Spleen (tissue), 11 donors: ENCODE measurements around the gene FARP1. TPM values are rescaled to one million over a fixed set of nuclear protein-coding genes. Genes with fewer than 3 reads are reported as not detected.
"Not testable (repeated sequence)": the region's sequence is repeated elsewhere in the genome, so short reads cannot be mapped to it uniquely, and the experiment has no call there.

ENCODE experiments used
- DNase-seq: peaks from one replicate; pipeline ENCODE4 v3.0.0-alpha.2; 2020
- H3K27ac ChIP-seq, 8 donors: fragments of 200-600 bp; sonication (generic) in 7 of 8; 1 replicate in 4 of 8; 2 replicates in 4 of 8; pipeline versions ENCODE4 v1.5.0 to v1.8.0; 2016 to 2021; ENCODE audit warnings: inconsistent platforms in 4 of 8, mild to moderate bottlenecking in 4 of 8, moderate library complexity in 1 of 8
- H3K27me3 ChIP-seq, 7 donors: fragments of 200-600 bp; sonication (generic) in 6 of 7; replicated peaks in 1 of 7; 1 replicate in 4 of 7; 2 replicates in 3 of 7; pipeline versions ENCODE4 v1.5.0 to v1.8.0; 2016 to 2021; ENCODE audit warnings: inconsistent platforms in 3 of 7, mild to moderate bottlenecking in 1 of 7
- H3K36me3 ChIP-seq, 6 donors: fragments of 200-600 bp; sonication (generic) in 5 of 6; 1 replicate in 4 of 6; 2 replicates in 2 of 6; pipeline versions ENCODE4 v1.5.0 to v1.8.0; 2016 to 2021; ENCODE audit warnings: inconsistent platforms in 2 of 6
- H3K4me1 ChIP-seq, 6 donors: fragments of 200-600 bp; sonication (generic) in 5 of 6; 1 replicate in 3 of 6; 2 replicates in 3 of 6; pipeline versions ENCODE4 v1.5.0 to v1.8.0; 2016 to 2021; ENCODE audit warnings: inconsistent platforms in 3 of 6
- H3K4me3 ChIP-seq, 8 donors: fragments of 200-600 bp; sonication (generic) in 7 of 8; 1 replicate in 4 of 8; 2 replicates in 4 of 8; pipeline versions ENCODE4 v1.5.0 to v1.8.0; 2016 to 2021; ENCODE audit warnings: inconsistent platforms in 4 of 8, mild to moderate bottlenecking in 4 of 8, moderate library complexity in 2 of 8
- H3K9me3 ChIP-seq, 8 donors: fragments of 200-600 bp; sonication (generic) in 7 of 8; 1 replicate in 4 of 8; 2 replicates in 4 of 8; pipeline versions ENCODE4 v1.5.0 to v1.8.0; 2016 to 2021; ENCODE audit warnings: inconsistent platforms in 4 of 8
- POLR2A ChIP-seq, 3 donors: fragments of 450-650 bp; IDR thresholded peaks; one replicate each; pipeline ENCODE4 v1.5.1; 2017; ENCODE audit warnings: antibody characterized with exemption in 3 of 3, mild to moderate bottlenecking in 1 of 3
- POLR2AphosphoS5 ChIP-seq, 3 donors: sonication (generic); formaldehyde crosslinking; IDR thresholded peaks; one replicate each; pipeline ENCODE4 v1.5.1; 2017; ENCODE audit warnings: antibody characterized with exemption in 3 of 3
- WGBS, 5 donors: extraction: QIAGEN DNeasy Blood & Tissue Kit in 3 of 5; methylation state at CpG; one replicate each; pipeline versions ENCODE4 v1.1.5 to v1.1.7; 2013 to 2018; 5-methylcytosine and 5-hydroxymethylcytosine counted together
- intact Hi-C: fragments of 100-400 bp; cut with DNase I; formaldehyde crosslinking; loops from one replicate; pipeline ENCODE4 v1.15.0; 2023; ENCODE audit warnings: low total_unique reads
- polyA plus RNA-seq, 3 donors: library from polyadenylated mRNA; stranded (reverse); fragments of 200-250 nt; gene quantifications; one replicate each; pipeline ENCODE4 v1.2.1, GENCODE V29; 2013
- total RNA-seq, 7 donors: library from RNA; depleted of rRNA in 3 of 7; stranded (reverse); fragments of >200 nt in 3 of 7; fragmentation: NEBNext Ultra II Directional in 4 of 7; extraction: Animal tissue kit (Norgen Biotek cat#: 25700) in 4 of 7; gene quantifications; one replicate each; pipeline versions ENCODE4 v1.1.0 to v1.2.1, GENCODE V29; 2016 to 2021
- TF ChIP-seq, protein P1 (sequence below), 11 experiments: fragments of 200-600 bp in 7 of 11; fragments of 450-650 bp in 4 of 11; sonication (generic) in 4 of 11; IDR thresholded peaks in 8 of 11; conservative IDR thresholded peaks in 3 of 11; 1 replicate in 7 of 11; 2 replicates in 4 of 11; pipeline versions ENCODE4 v1.4.0 to v1.8.0; 2016 to 2021; ENCODE audit warnings: antibody characterized with exemption in 11 of 11, inconsistent platforms in 4 of 11, mild to moderate bottlenecking in 1 of 11
- donor health status: healthy with polysubstance abuse.
- donor health status: DM: no; HTN: no; CAD: no; lungs with moderate emphysema.
- donor health status: DM: no; HTN: no; CAD: no.
- donor health status: Bipolar disorder and iron deficiency.
- donor health status: healthy.
- donor health status: DM: no; HTN: no; CAD: no.
- donor health status: DM: yes; HTN: yes; CAD: no.

FARP1 gene
- total and polyA plus RNA-seq, 10 donors = 3.7 to 60.9 (median 33.0) TPM

DNA sequence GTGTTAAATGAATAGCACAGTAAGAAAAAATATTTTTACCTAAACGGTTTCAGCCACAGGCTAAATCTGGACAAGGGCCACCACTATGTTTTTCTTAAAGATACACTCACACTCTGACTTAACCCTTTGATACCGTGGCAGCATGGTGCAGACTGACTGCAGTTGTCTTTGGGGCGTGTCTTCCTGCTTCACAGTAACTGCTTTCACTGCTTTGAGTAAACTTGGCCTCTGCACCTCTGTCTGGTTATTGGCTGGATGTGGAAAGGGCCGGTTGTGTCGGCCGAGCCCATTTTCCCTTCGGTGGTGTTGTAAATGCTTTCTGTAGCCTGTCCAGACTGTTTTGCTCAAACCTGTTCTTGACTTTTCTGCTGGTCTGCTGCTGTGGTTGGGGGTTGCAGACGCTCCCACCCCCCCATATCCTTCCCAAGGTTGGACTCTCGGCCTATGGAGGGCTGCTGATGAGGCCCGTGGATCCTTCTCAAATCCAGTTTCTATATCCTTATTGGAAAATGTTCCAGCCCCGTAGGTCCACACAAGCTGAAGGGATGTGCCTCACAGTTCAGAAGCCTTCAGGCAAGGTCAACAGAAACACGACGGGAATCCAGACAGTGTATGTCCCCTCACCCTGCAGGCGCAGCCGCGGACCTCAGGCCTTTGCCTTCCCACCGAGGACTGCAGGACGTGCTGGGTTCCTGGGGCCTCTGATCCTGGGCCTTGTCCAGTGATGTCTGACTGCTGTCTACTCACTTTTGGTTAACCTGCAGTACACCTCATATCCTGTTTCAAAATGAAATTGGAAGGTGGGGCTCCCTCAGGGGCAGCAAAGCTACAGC, 124.4 kb downstream of the FARP1 start:
- TF ChIP-seq POLR2AphosphoS5 (IDR thresholded peaks at IDR 0.05) = no peak
- TF ChIP-seq POLR2A (IDR thresholded peaks at IDR 0.05) = no peak
- TF ChIP-seq, protein P1, sequence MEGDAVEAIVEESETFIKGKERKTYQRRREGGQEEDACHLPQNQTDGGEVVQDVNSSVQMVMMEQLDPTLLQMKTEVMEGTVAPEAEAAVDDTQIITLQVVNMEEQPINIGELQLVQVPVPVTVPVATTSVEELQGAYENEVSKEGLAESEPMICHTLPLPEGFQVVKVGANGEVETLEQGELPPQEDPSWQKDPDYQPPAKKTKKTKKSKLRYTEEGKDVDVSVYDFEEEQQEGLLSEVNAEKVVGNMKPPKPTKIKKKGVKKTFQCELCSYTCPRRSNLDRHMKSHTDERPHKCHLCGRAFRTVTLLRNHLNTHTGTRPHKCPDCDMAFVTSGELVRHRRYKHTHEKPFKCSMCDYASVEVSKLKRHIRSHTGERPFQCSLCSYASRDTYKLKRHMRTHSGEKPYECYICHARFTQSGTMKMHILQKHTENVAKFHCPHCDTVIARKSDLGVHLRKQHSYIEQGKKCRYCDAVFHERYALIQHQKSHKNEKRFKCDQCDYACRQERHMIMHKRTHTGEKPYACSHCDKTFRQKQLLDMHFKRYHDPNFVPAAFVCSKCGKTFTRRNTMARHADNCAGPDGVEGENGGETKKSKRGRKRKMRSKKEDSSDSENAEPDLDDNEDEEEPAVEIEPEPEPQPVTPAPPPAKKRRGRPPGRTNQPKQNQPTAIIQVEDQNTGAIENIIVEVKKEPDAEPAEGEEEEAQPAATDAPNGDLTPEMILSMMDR (IDR thresholded peaks at IDR 0.05 in 8 of 11, conservative IDR thresholded peaks at IDR 0.05 in 3 of 11) = no peak
- intact Hi-C loops = no loop called here
- Histone ChIP-seq H3K9me3 (no peaks in the 10 kb centered on the region), H3K27me3 (no peaks in the 10 kb centered on the region), H3K27ac (no peak overlapping the region), H3K36me3 (no peaks in the 10 kb centered on the region), H3K4me1 (peaks cover 0 to 8% (median 2%) of the 10 kb centered on the region in 6 donors), H3K4me3 (no peak overlapping the region)
- 62 to 85% (median 79%) methylated on average over 18 of the region's 18 CpGs for WGBS, 5 donors
- DNase-seq = no peak

DNA sequence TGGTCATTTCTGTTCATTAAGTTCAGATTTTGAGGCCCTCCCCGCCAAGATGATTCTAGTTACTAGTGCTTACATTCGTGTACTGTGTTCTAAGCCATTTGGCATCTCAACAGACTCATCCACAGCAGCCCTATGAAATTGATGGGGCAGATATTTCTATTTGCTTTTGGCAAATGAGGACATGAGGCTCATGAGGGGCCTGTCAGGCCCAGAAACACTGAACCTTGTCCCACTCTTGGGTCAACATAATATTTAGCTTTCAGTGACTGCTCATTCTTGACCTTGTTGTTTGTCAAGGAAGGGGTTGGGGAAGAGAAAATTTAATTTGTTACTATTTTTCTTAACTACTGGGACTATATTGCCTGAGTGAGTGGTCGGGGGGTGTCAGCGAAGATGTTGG, 126.5 kb downstream of the FARP1 start:
- WGBS, 5 donors = 86 to 98% (median 93%) methylated on average over 4 of the region's 4 CpGs
- Histone ChIP-seq H3K36me3 (no peaks in the 10 kb centered on the region), H3K4me3 (no peak overlapping the region), H3K27me3 (no peaks in the 10 kb centered on the region), H3K9me3 (no peaks in the 10 kb centered on the region), H3K27ac (no peak overlapping the region), H3K4me1 (peaks cover 0 to 8% (median 2%) of the 10 kb centered on the region in 6 donors)
- no peak for TF ChIP-seq POLR2AphosphoS5 (IDR thresholded peaks at IDR 0.05)
- TF ChIP-seq, protein P1 (IDR thresholded peaks at IDR 0.05 in 8 of 11, conservative IDR thresholded peaks at IDR 0.05 in 3 of 11) = no peak
- TF ChIP-seq POLR2A (IDR thresholded peaks at IDR 0.05) = no peak
- no peak for DNase-seq
- intact Hi-C loops = no loop called here

- Histone ChIP-seq H3K9me3 (no peaks in the 10 kb centered on the region), H3K27me3 (no peaks in the 10 kb centered on the region), H3K27ac (no peak overlapping the region), H3K36me3 (no peaks in the 10 kb centered on the region), H3K4me1 (peaks cover 0 to 8% (median 2%) of the 10 kb centered on the region in 6 donors), H3K4me3 (no peak overlapping the region)
- no peak for TF ChIP-seq POLR2A (IDR thresholded peaks at IDR 0.05)
- TF ChIP-seq POLR2AphosphoS5 (IDR thresholded peaks at IDR 0.05) = no peak
- TF ChIP-seq, protein P1 (IDR thresholded peaks at IDR 0.05 in 8 of 11, conservative IDR thresholded peaks at IDR 0.05 in 3 of 11) = no peak
- DNase-seq = no peak
- intact Hi-C loops = no loop called here
- 88 to 97% (median 90%) methylated on average over 9 of the region's 9 CpGs for WGBS, 5 donors
These were observed 127.9 kb downstream of the FARP1 start for GRCh38 chr13:98270819-98271218.

- H3K36me3 ChIP-seq, H3K27me3 ChIP-seq, H3K4me3 ChIP-seq, H3K4me1 ChIP-seq, intact Hi-C loops, H3K9me3 ChIP-seq, H3K27ac ChIP-seq, DNase-seq: not testable (repeated sequence)
- 78 to 94% (median 85%) methylated on average over 3 of the region's 3 CpGs for WGBS, 5 donors
These were observed 128.8 kb downstream of the FARP1 start for GRCh38 chr13:98271646-98272045.
